ENCODE data around the gene ITPR2.
"Not testable (repeated sequence)": the region's sequence is repeated elsewhere in the genome, so short reads cannot be mapped to it uniquely, and the experiment has no call there.

The ITPR2 gene

DNA sequence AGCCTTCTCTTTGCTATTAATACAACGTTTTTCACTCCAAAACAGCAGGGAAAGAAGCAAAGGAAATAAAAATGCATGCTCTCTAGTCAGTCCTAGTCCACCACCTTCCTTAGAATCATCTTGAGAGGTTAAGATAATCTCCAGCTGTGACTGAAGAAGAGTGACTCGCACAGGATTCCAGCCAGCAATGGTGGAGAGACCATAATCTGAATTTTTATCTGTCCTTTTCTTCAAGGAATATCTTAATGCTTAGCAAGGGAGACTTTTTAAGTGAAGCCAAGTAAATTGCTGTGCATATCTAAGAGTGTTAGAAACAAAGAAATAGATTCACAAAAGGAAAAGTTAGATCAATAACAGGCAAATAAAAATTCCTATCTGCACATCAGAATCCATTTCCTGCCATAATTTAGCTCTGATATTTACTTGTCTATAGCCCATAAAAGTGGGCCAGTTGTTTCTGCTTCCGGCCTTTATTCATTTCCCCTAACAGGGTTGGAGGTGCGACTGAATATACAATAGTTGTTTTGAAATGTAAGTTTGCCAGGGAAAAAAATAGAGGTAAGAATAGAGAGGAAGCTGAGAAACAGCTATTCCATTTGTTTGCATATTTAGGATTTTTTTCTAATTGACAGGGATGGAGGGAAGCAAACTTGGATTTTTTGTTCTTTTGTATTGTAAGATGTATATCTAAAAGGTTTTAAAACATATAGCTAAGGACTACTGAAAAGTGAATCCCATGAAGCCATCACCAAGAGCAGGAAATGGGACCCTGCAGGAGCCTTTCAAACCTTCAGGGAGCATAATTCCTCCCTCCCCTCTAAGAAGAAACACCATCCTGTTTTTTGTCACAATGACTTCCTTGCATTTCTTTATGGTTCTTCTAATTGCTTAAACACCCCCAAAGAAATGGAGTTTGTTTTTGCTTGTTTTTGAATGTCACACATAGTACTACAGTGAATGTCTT is 154.0 kb downstream of the ITPR2 start:
- Histone ChIP-seq H3K36me3 (ENCODE audit: control insufficient read depth, insufficient read depth, low read length) (peaks cover 7% of the 10 kb centered on the region), H3K4me3 (replicated peaks; ENCODE audit: low read depth, low read length) (no peak overlapping the region), H3K27me3 (replicated peaks; ENCODE audit: control insufficient read depth, insufficient read depth, low read length) (no peaks in the 10 kb centered on the region)
- TF ChIP-seq, protein P1, sequence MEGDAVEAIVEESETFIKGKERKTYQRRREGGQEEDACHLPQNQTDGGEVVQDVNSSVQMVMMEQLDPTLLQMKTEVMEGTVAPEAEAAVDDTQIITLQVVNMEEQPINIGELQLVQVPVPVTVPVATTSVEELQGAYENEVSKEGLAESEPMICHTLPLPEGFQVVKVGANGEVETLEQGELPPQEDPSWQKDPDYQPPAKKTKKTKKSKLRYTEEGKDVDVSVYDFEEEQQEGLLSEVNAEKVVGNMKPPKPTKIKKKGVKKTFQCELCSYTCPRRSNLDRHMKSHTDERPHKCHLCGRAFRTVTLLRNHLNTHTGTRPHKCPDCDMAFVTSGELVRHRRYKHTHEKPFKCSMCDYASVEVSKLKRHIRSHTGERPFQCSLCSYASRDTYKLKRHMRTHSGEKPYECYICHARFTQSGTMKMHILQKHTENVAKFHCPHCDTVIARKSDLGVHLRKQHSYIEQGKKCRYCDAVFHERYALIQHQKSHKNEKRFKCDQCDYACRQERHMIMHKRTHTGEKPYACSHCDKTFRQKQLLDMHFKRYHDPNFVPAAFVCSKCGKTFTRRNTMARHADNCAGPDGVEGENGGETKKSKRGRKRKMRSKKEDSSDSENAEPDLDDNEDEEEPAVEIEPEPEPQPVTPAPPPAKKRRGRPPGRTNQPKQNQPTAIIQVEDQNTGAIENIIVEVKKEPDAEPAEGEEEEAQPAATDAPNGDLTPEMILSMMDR (IDR thresholded peaks at IDR 0.05; ENCODE audit: insufficient read depth, low read length, poor library complexity, severe bottlenecking) = no peak
- DNase-seq (ENCODE audit: extremely low read depth, insufficient read length) = no peak

DNA sequence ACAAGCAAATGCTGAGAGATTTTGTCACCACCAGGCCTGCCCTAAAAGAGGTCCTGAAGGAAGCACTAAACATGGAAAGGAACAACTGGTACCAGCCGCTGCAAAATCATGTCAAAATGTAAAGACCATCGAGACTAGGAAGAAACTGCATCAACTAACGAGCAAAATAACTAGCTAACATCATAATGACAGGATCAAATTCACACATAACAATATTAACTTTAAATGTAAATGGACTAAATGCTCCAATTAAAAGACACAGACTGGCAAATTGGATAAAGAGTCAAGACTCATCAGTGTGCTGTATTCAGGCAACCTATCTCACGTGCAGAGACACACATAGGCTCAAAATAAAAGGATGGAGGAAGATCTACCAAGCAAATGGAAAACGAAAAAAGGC is 161.5 kb downstream of the ITPR2 start:
- H3K27me3 ChIP-seq (replicated peaks; ENCODE audit: control insufficient read depth, insufficient read depth, low read length); DNase-seq (ENCODE audit: extremely low read depth, insufficient read length); H3K4me3 ChIP-seq (replicated peaks; ENCODE audit: low read depth, low read length); H3K36me3 ChIP-seq (ENCODE audit: control insufficient read depth, insufficient read depth, low read length): not testable (repeated sequence)

DNA sequence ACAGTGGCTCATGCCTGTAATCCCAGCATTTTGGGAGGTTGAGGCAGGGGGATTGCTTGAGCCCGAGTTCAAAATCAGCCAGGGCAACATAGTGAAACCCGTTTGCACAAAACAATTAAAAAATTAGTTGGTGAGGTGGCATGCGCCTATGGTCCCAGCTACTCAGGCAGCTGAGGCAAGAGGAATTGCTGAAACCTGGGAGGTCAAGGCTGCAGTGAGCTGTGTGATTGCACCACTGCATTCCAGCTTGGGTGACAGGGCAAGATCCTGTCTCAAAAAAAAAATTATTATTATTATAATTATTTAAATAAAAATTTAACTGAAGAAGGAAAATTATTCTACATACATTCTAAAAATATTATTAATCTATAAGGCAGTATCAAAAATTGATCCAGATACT is 164.1 kb downstream of the ITPR2 start:
- no peak for DNase-seq (ENCODE audit: extremely low read depth, insufficient read length)
- TF ChIP-seq, protein P1 (IDR thresholded peaks at IDR 0.05; ENCODE audit: insufficient read depth, low read length, poor library complexity, severe bottlenecking) = no peak
- peaks cover 2% of the 10 kb centered on the region for H3K36me3 ChIP-seq (ENCODE audit: control insufficient read depth, insufficient read depth, low read length)
- H3K4me3 ChIP-seq (replicated peaks; ENCODE audit: low read depth, low read length) = no peak overlapping the region
- H3K27me3 ChIP-seq (replicated peaks; ENCODE audit: control insufficient read depth, insufficient read depth, low read length) = no peaks in the 10 kb centered on the region

DNA sequence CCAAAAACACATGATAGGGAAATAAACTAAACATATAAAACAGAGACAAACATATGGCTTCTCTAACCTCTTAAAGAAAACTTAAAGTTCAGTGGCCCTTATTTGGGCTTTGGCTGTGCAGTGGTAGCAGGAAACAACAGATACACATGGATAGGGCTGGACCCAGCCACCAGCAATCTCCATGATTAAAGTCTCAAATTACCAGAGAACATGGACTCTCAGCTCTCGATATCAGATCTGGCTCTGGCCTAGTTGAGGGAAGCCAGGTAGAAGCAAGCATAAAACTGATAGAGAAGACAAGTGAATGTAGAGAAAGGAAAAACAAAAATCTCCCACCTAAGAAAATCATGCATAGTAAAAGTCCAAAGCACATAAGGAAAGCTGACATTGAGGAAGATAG is 164.8 kb downstream of the ITPR2 start:
- Histone ChIP-seq H3K4me3 (replicated peaks; ENCODE audit: low read depth, low read length) (no peak overlapping the region), H3K36me3 (ENCODE audit: control insufficient read depth, insufficient read depth, low read length) (peaks cover 2% of the 10 kb centered on the region), H3K27me3 (replicated peaks; ENCODE audit: control insufficient read depth, insufficient read depth, low read length) (no peaks in the 10 kb centered on the region)
- no peak for DNase-seq (ENCODE audit: extremely low read depth, insufficient read length)
- TF ChIP-seq, protein P1 (IDR thresholded peaks at IDR 0.05; ENCODE audit: insufficient read depth, low read length, poor library complexity, severe bottlenecking) = no peak

DNA sequence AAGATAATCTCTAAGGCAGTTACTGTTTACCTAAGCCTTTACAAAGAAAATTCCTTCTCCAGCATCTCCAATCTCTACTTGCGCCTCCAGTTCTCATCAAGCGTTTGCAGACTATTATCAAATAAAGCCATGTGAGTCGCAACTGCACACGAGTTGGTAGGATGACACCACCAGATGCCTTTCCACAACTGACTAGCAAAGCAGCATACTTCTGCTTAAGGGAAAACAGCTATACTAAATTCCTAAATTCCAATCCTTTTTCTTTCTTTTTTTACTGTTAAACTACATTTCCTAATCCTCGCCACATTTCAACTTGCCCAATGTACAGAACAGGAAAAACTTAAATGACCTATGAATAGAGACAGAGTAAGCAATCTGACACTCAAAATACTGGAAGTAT is 166.7 kb downstream of the ITPR2 start:
- TF ChIP-seq, protein P1 (IDR thresholded peaks at IDR 0.05; ENCODE audit: insufficient read depth, low read length, poor library complexity, severe bottlenecking) = no peak
- DNase-seq (ENCODE audit: extremely low read depth, insufficient read length) = no peak
- H3K27me3 ChIP-seq (replicated peaks; ENCODE audit: control insufficient read depth, insufficient read depth, low read length) = no peaks in the 10 kb centered on the region
- peaks cover 6% of the 10 kb centered on the region for H3K36me3 ChIP-seq (ENCODE audit: control insufficient read depth, insufficient read depth, low read length)
- no peak overlapping the region for H3K4me3 ChIP-seq (replicated peaks; ENCODE audit: low read depth, low read length)

DNA sequence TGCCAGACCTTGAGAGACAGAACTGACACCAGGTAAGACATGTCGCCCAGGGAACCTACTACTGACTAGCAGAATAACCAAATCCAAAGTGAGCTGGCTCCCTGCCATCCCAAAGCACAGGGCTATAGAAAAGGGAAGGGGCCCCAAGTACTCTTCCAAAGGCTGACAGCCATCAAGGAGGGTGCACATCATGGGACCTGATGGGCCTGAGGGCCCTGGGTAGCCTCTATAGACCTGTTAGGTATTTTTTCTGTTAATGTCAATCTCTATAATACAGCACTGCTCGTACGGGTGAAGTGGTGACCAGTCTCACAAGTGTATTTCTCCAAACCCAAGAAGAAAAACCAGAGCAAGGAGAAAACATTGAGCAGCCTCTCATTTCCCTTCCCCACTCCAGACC is 171.6 kb downstream of the ITPR2 start:
- Histone ChIP-seq H3K36me3 (ENCODE audit: control insufficient read depth, insufficient read depth, low read length) (peaks cover 14% of the 10 kb centered on the region), H3K4me3 (replicated peaks; ENCODE audit: low read depth, low read length) (no peak overlapping the region), H3K27me3 (replicated peaks; ENCODE audit: control insufficient read depth, insufficient read depth, low read length) (no peaks in the 10 kb centered on the region)
- TF ChIP-seq, protein P1 (IDR thresholded peaks at IDR 0.05; ENCODE audit: insufficient read depth, low read length, poor library complexity, severe bottlenecking) = no peak
- DNase-seq (ENCODE audit: extremely low read depth, insufficient read length) = no peak
